ENCODE data around the gene HACD3. TPM values are rescaled to one million over a fixed set of nuclear protein-coding genes. Genes with fewer than 3 reads are reported as not detected.

Gene HACD3
- total RNA-seq, 1 experiment from 2014 or later: 133 TPM

- H4K91ac ChIP-seq (ENCODE audit: insufficient read length, low read depth, low read length): no peak overlapping the region
- DNase-seq: no peak
These were observed 20.4 kb downstream of the HACD3 start for GRCh38 chr15:65550681-65551098.

More at GRCh38 chr15:65550681-65551098, 20.4 kb downstream of the HACD3 start:
- H3K23me2 ChIP-seq (ENCODE audit: insufficient read length, low read depth, low read length, poor library complexity, severe bottlenecking): no peaks in the 10 kb centered on the region
- no peak overlapping the region for H3K14ac ChIP-seq (ENCODE audit: insufficient read depth, low read length)
- no peak overlapping the region for H2BK20ac ChIP-seq (ENCODE audit: low read depth, low read length, poor library complexity, severe bottlenecking)
- Mint-ChIP-seq H3K27me3 (ENCODE audit: low read depth) (no peaks in the 10 kb centered on the region), H3K9me3 (no peaks in the 10 kb centered on the region), H3K36me3 (ENCODE audit: insufficient read depth in 1 of 3, low read depth in 3 of 3) (peaks cover 12 to 34% (median 34%) of the 10 kb centered on the region in 3 experiments; a peak in 6 of 7 replicates), H3K27ac (peak overlapping the region in 2 of 3 experiments; percentile 31 to 67; a peak in 3 of 7 replicates), H3K4me3 (no peak overlapping the region; a peak in 1 of 5 replicates), H3K4me1 (peaks cover 15 to 20% of the 10 kb centered on the region in 2 experiments)
- no peak overlapping the region for H3K23ac ChIP-seq (ENCODE audit: insufficient read length, low read depth, low read length)
- H3K27ac ChIP-seq (ENCODE audit: insufficient read length, low read depth, low read length): no peak overlapping the region
- H3K9ac ChIP-seq (ENCODE audit: extremely low read depth, insufficient read length, low read length): no peak overlapping the region
- no peak overlapping the region for H2BK120ac ChIP-seq (ENCODE audit: low read depth, low read length, poor library complexity, severe bottlenecking)
- peaks cover 6% of the 10 kb centered on the region; the same call in 1 of the 2 replicates for H3K4me1 ChIP-seq (ENCODE audit: insufficient read depth, low read length)
- H2AFZ ChIP-seq (ENCODE audit: low read length): no peak overlapping the region
- H4K5ac ChIP-seq (ENCODE audit: insufficient read length, low read depth, low read length): no peak overlapping the region
- no peaks in the 10 kb centered on the region for H4K20me1 ChIP-seq (ENCODE audit: control insufficient read depth, insufficient read depth, insufficient read length)
- no peak overlapping the region for H2BK5ac ChIP-seq (ENCODE audit: insufficient read length, low read length)
- H3K56ac ChIP-seq (ENCODE audit: insufficient read length, low read depth, low read length): no peak overlapping the region
- H4K8ac ChIP-seq (replicated peaks; ENCODE audit: insufficient read length, low read depth, low read length): no peak overlapping the region
- H3K79me1 ChIP-seq (ENCODE audit: insufficient read depth, low read depth, low read length, poor library complexity, severe bottlenecking): peaks cover 11% of the 10 kb centered on the region
- no peak overlapping the region for H2BK12ac ChIP-seq (ENCODE audit: insufficient read length, low read depth, low read length)
- no peak overlapping the region for H2AK5ac ChIP-seq (ENCODE audit: insufficient read length, low read length)
- WGBS (ENCODE audit: extremely low coverage, insufficient read length, low lambda C conversion rate): no CpG with 5 or more reads among the region's 3 CpGs
- no peaks in the 10 kb centered on the region for H3K27me3 ChIP-seq (ENCODE audit: insufficient read depth, low read length)
- H3K18ac ChIP-seq (ENCODE audit: insufficient read length, low read depth, low read length): no peak overlapping the region
- H3K4ac ChIP-seq (ENCODE audit: low read depth, low read length): no peak overlapping the region
- H3K79me2 ChIP-seq (ENCODE audit: insufficient read depth, low read length): peaks cover 5% of the 10 kb centered on the region; the same call in 1 of the 2 replicates
- no peak overlapping the region for H3T11ph ChIP-seq (ENCODE audit: low read length)
- H2BK15ac ChIP-seq (ENCODE audit: low read depth, low read length): no peak overlapping the region
- peak overlapping the region; percentile 24 for H3K4me2 ChIP-seq (ENCODE audit: insufficient read depth, insufficient read length, low read length)
- TF ChIP-seq CTCF (conservative IDR thresholded peaks at IDR 0.05): no peak
- H3K9me3 ChIP-seq (ENCODE audit: control insufficient read depth, low read depth, low read length): no peaks in the 10 kb centered on the region

All from H9 (cell line).